ENCODE data around the gene KLK10.

KLK10 gene

GRCh38 chr19:51025809-51026553 is 6.5 kb upstream of the KLK10 start:
- no peak for DNase-seq

GRCh38 chr19:51025401-51025800 is 5.9 kb upstream of the KLK10 start:
- DNase-seq = no peak

GRCh38 chr19:51024924-51025323 is 5.4 kb upstream of the KLK10 start:
- DNase-seq = peak; percentile 2

GRCh38 chr19:51023946-51024345 is 4.4 kb upstream of the KLK10 start:
- peak; percentile 11 for DNase-seq

GRCh38 chr19:51022526-51022925 is 3.0 kb upstream of the KLK10 start:
- DNase-seq = no peak

GRCh38 chr19:51020988-51021651 is 1.6 kb upstream of the KLK10 start:
- no peak for DNase-seq

- no peak for DNase-seq
These were observed 565 bp downstream of the KLK10 start for GRCh38 chr19:51018745-51019543.

GRCh38 chr19:51016798-51017683 is 2.5 kb downstream of the KLK10 start:
- no peak for DNase-seq

GRCh38 chr19:51015691-51016267 is 3.7 kb downstream of the KLK10 start:
- no peak for DNase-seq

GRCh38 chr19:51014242-51014641 is 5.3 kb downstream of the KLK10 start:
- DNase-seq = no peak

- DNase-seq = no peak
These were observed 6.8 kb downstream of the KLK10 start for GRCh38 chr19:51012661-51013190.

GRCh38 chr19:51010066-51010795 is 9.3 kb downstream of the KLK10 start:
- no peak for DNase-seq

- DNase-seq = no peak
These were observed 10.2 kb downstream of the KLK10 start for GRCh38 chr19:51009061-51009891.

- no peak for DNase-seq
These were observed 12.0 kb downstream of the KLK10 start for GRCh38 chr19:51007488-51007887.

DNA sequence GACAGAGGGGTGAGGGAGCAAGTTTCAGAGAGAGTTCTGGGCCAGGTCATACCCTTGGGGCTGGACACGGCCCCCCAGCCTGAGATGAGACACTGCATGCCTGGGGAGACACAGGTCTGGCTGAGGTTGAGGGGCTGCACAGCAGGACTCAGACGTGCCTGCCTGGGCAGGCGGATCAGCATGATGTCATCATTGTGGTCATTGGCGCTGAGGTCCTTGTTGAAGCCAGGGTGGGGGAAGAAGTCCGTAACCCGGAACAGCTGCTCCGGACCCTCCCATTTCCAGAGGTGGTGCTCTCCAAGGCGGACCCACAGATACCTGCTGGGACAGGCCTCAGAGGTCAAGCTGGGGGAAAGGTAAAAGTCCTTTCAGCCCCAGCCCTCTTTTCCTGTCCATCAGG is 13.1 kb downstream of the KLK10 start:
- DNase-seq = no peak

DNA sequence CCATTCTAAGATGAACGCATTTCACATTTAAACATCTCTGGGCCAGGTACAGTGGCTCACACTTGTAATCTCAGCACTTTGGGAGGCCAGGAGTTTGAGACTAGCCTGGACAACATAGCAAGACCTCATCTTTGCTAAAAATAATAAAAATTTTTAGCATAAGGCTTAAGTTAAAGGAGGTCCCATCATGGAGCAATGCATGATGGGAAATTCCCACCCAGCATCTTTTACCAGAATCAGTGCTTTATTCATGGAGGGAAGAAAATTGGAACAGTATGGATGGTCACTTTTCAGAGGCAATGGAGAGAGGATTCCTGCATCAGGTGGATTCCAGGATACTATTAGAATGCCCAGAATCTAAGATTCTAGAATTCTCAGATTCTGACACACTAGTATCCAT is 14.3 kb downstream of the KLK10 start:
- DNase-seq = no peak

DNA sequence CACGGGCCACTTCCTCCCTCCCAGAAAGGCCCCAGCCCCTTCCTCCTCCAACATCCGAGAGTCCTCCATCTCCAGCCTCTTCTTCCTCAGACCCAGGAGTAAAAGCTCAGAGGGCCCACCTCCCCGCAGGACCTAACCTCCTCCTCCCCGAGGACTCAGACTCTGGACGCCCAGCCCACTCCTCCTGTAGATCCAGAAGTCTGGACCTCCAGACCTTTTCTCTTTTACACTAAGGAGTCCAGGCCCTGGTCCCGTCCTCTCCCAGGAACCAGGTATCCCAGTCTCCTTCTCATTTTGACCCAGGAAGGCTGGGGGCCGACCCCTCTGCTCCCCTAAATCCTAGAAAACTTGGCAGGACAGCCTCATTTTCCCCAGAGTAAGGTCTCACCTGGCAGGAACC is 16.2 kb downstream of the KLK10 start:
- DNase-seq = no peak

GRCh38 chr19:51002542-51003311 is 16.8 kb downstream of the KLK10 start:
- no peak for DNase-seq

DNA sequence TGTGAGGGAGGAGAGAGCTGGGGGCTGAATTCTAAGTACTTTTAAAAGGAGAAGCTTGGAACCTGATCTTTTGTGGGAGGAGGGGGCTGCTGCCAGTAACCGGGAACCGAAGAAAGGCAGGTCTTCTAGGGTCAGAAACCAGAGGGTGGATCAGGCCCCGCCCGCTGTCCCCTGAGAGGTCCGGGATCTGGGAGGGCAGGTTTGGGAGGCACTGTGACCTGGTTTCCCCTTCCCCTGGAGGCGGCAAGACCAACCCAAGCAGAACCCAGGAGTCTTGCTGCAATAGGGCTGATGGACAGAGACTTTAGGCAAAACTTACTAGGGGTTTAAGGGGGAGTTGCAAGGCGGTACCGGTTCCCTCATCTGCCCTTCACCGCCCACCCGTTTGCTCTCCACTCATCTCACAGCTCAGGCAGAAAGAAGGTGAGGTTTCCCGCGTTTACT is 17.4 kb downstream of the KLK10 start:
- DNase-seq = no peak

GRCh38 chr19:51001515-51001914 is 18.0 kb downstream of the KLK10 start, which contains the start of gene KLK8:
KLK8 (minus strand) TSS chr19:51001604; CDS start chr19:51001167, 437 bp downstream.
- no peak for DNase-seq

Measured in activated CD4-positive, CD25-positive, alpha-beta regulatory T cell treated with anti-CD3 and anti-CD28 coated beads, Interleukin-2, amount 50 U/mL, for 72 hours (primary cell).